ENCODE measurements around the gene XKR7.

The XKR7 gene

DNA sequence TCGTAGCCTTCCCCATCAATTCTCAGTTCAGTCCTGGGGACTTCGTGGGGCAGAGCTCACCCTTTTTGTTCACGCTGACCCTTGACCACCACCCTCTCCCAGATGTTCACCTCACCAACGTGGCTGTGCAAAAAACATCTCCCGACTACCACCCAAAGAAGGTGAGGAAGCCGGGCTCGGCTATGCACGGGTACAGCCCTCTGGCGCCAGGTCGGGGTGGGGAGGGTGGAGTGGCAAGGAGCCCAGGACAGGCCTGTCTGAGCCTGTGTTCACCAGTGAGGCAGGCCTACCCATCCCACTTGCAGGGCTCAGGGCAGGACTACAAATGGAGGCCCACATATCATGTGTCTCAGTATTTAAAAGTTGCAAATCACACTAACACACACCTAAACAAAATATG lies 34.3 kb upstream of the XKR7 start:
- TF ChIP-seq, protein P1, sequence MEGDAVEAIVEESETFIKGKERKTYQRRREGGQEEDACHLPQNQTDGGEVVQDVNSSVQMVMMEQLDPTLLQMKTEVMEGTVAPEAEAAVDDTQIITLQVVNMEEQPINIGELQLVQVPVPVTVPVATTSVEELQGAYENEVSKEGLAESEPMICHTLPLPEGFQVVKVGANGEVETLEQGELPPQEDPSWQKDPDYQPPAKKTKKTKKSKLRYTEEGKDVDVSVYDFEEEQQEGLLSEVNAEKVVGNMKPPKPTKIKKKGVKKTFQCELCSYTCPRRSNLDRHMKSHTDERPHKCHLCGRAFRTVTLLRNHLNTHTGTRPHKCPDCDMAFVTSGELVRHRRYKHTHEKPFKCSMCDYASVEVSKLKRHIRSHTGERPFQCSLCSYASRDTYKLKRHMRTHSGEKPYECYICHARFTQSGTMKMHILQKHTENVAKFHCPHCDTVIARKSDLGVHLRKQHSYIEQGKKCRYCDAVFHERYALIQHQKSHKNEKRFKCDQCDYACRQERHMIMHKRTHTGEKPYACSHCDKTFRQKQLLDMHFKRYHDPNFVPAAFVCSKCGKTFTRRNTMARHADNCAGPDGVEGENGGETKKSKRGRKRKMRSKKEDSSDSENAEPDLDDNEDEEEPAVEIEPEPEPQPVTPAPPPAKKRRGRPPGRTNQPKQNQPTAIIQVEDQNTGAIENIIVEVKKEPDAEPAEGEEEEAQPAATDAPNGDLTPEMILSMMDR (IDR thresholded peaks at IDR 0.05; ENCODE audit: low read depth, low read length), result no peak
- DNase-seq (ENCODE audit: extremely low read depth, low read depth), result no peak

DNA sequence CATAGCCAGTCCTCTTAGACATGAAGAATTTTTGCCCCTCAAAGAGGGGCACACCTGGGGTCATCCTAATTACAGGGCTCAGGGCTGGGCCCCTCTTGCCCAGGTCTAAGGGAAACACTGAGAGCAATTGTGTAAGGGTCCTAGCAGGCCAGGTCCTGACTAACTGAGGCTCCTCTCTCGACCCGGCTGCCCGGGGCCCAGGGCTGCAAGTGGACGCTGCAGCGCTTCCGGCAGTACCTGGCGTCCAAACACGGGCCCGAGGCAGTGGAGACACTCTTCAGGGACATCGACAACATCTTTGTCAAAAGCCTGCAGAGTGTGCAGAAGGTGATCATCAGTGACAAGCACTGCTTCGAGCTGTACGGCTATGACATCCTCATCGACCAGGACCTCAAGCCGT lies 33.5 kb upstream of the XKR7 start:
- no peak for DNase-seq (ENCODE audit: extremely low read depth, low read depth)
- TF ChIP-seq, protein P1 (IDR thresholded peaks at IDR 0.05; ENCODE audit: low read depth, low read length), result no peak

DNA sequence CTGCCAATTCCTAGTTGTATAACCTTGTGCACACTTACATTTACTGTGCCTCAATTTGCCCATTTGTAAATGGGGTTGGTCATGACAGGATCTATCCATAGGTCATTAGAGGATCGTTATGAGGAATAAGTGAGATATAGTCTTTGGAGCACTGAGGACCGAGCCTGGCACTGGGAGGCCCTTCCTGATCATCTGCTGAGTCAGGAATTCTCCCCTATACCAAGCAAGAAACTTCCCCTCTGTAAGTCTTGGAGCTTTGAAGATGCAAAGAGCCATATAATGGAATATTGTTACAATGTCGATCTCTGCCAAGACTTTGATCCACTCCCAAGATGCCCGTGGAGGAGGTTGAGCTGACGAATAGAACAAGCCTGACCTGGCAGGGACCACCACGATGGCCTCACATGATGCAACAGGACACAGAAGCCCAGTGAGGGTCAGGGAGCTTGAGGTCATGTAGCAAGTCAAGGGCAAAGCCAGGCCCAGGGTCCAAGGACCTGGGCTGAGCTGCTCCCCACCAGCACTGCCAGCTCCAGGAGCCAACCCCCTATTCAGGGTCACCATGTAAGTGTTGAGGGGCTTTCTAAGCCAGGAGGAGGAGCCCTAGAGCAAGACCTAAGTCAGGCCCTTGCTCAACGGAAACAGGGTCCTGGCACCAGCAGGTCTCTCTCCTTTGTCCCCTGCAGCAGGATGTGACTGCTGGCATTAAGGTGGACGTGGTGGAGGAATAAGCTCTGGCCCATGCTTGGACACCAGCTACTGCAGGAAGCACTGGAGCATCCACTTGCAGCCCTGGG lies 32.8 kb upstream of the XKR7 start:
- TF ChIP-seq, protein P1 (IDR thresholded peaks at IDR 0.05; ENCODE audit: low read depth, low read length), result no peak
- DNase-seq (ENCODE audit: extremely low read depth, low read depth), result no peak

DNA sequence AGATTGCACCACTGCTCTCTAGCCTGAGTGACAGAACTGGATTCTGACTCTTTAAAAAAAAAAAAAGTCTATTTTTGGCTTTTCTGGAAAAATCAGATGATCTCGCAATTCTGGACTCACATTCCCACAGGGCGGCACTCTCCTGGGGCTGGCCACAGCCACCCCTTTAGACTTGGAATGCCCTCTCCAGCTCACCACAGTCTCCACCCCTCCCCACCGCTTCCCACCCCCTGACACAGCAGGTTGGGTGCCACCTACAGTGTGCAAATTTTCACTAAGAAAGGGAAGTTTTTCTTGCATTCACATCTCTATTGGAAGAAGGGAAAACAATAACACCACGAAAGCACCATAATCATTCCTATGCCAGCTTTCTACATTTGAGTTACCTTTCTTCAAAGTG lies 31.5 kb upstream of the XKR7 start:
- TF ChIP-seq, protein P1 (IDR thresholded peaks at IDR 0.05; ENCODE audit: low read depth, low read length), result no peak
- no peak for DNase-seq (ENCODE audit: extremely low read depth, low read depth)

DNA sequence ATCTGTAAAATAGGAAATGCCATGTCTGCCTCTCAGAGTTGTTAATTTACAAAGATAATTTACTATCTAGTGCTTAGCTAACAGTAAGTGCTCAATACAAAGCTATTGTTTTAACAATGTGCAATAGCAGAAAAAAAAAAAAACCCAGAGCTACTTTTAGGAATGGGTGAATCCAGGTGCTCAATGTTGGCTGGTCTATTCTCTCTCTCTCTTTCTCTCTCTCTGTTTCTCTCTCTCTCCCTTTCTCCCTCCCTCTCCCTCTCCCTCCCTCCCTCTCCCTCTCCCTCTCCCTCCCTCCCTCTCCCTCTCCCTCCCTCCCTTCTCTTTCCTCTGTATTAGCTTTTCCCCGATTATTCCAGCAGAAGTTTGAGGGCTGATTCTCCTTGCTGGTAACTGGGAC lies 30.1 kb upstream of the XKR7 start:
- DNase-seq (ENCODE audit: extremely low read depth, low read depth), result no peak
- TF ChIP-seq, protein P1 (IDR thresholded peaks at IDR 0.05; ENCODE audit: low read depth, low read length), result no peak

DNA sequence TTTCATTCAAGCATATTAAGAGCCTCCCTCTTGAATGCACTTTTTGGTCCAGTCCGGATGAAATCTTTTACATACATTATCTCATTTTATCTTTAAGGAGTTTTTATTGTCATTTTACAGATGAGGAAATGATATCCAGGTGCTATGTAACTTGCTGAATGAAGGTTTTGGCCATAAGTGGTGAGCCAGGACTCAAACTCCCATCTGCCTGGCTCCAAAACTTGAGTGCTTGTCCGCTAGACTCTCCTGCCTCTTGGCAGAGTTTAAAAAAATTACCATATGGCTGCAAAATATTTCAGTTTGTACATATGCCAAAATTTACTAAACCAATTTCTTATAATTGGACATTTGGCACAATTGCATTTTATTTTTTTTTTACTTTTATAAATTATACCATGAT lies 28.3 kb upstream of the XKR7 start:
- TF ChIP-seq, protein P1 (IDR thresholded peaks at IDR 0.05; ENCODE audit: low read depth, low read length), result no peak
- DNase-seq (ENCODE audit: extremely low read depth, low read depth), result no peak

DNA sequence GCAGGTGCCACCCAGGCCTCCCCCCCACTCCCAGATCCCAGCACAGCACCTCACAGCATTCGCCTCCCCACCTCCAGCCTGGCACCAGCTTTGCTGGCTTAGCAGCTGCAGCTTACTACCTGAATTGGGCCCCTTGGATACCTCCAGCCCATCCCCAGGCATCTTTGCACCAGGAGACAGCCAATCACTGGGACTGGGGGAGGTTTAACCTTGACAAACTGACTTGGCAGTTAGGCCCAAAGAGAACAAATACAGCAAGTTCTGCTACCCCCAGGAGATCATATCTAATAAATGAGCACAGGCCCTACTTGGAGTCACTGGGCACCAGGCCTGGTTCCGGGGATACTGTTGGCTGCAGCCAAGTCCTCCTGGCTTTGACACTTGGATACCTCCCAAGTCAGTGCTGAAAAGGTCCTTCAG lies 24.9 kb upstream of the XKR7 start:
- TF ChIP-seq, protein P1 (IDR thresholded peaks at IDR 0.05; ENCODE audit: low read depth, low read length), result no peak
- DNase-seq (ENCODE audit: extremely low read depth, low read depth), result no peak
